Measurements from ENCODE around the gene ELAC2.
"Not testable (repeated sequence)": the region's sequence is repeated elsewhere in the genome, so short reads cannot be mapped to it uniquely, and the experiment has no call there.

GRCh38 chr17:12978787-12979186 is 39.0 kb downstream of the ELAC2 start:
- TF ChIP-seq, protein P1, sequence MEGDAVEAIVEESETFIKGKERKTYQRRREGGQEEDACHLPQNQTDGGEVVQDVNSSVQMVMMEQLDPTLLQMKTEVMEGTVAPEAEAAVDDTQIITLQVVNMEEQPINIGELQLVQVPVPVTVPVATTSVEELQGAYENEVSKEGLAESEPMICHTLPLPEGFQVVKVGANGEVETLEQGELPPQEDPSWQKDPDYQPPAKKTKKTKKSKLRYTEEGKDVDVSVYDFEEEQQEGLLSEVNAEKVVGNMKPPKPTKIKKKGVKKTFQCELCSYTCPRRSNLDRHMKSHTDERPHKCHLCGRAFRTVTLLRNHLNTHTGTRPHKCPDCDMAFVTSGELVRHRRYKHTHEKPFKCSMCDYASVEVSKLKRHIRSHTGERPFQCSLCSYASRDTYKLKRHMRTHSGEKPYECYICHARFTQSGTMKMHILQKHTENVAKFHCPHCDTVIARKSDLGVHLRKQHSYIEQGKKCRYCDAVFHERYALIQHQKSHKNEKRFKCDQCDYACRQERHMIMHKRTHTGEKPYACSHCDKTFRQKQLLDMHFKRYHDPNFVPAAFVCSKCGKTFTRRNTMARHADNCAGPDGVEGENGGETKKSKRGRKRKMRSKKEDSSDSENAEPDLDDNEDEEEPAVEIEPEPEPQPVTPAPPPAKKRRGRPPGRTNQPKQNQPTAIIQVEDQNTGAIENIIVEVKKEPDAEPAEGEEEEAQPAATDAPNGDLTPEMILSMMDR (IDR thresholded peaks at IDR 0.05; ENCODE audit: insufficient read depth, low read length, poor library complexity, severe bottlenecking) = not testable (repeated sequence)
- TF ChIP-seq EZH2phosphoT487 (conservative IDR thresholded peaks at IDR 0.05; ENCODE audit: low read length) = not testable (repeated sequence)
